HK-2 (cell line): ENCODE measurements around the gene MAG.

Experiments used
- DNase-seq: peaks from one replicate; pipeline ENCODE4 v3.0.0-alpha.2; 2018; ENCODE audit not compliant: unreplicated experiment

Gene MAG

GRCh38 chr19:35362261-35363000 lies 70.5 kb downstream of the MAG start:
- no peak for DNase-seq

GRCh38 chr19:35363001-35363590 lies 71.1 kb downstream of the MAG start:
- no peak for DNase-seq
